WTC11 (cell line): ENCODE results near the gene CELF1. TPM values are rescaled to one million over a fixed set of nuclear protein-coding genes. Genes with fewer than 3 reads are reported as not detected.

Experiments
- ATAC-seq: fragments of 200-7000 bp; cut with Tn5 transposase; 2 replicates; pipeline ENCODE4 v1.10.0; 2021; ENCODE audit warnings: mild to moderate bottlenecking, moderate library complexity
- CTCF ChIA-PET: fragments of 300-600 bp; sonication (Branson Sonifier 250); formaldehyde crosslinking; loops from one replicate; lab custom pipeline; 2021; ENCODE audit warnings: antibody characterized with exemption; lab: Charles Lee
- POLR2A ChIA-PET: fragments of 350-600 bp; sonication (Branson Sonifier 250); formaldehyde crosslinking; loops from one replicate; lab custom pipeline; 2021; ENCODE audit warnings: antibody characterized with exemption; lab: Charles Lee
- DNase-seq: peaks from one replicate; pipeline ENCODE4 v3.0.0; 2021; ENCODE audit warnings: low spot score
- H3K27ac Mint-ChIP-seq: 2 replicates; pipeline ENCODE4 v1.8.0; 2021; ENCODE audit warnings: mixed read lengths
- H3K27me3 Mint-ChIP-seq: 2 replicates; pipeline ENCODE4 v1.8.0; 2021; ENCODE audit warnings: low read depth, mild to moderate bottlenecking, moderate library complexity, mixed read lengths
- H3K36me3 Mint-ChIP-seq: 2 replicates; pipeline ENCODE4 v1.8.0; 2021; ENCODE audit warnings: mixed read lengths
- H3K4me1 Mint-ChIP-seq: 2 replicates; pipeline ENCODE4 v1.8.0; 2022; ENCODE audit warnings: mixed read lengths
- H3K4me3 Mint-ChIP-seq: 2 replicates; pipeline ENCODE4 v1.8.0; 2021; ENCODE audit warnings: mild to moderate bottlenecking, moderate library complexity, mixed read lengths
- H3K9me3 Mint-ChIP-seq: 2 replicates; pipeline ENCODE4 v1.8.0; 2021; ENCODE audit warnings: mixed read lengths
- AFF4 ChIP-seq: sonication (generic); formaldehyde crosslinking; IDR thresholded peaks from 2 replicates; pipeline ENCODE4 v1.8.1; 2023; ENCODE audit warnings: mild to moderate bottlenecking, missing genetic modification reagents, borderline replicate concordance
- AR ChIP-seq: fragments of 250-450 bp; sonication (Bioruptor Pico); IDR thresholded peaks from 2 replicates; pipeline ENCODE4 v1.9.0; 2021; ENCODE audit warnings: mild to moderate bottlenecking
- CBFB ChIP-seq: sonication (generic); formaldehyde crosslinking; IDR thresholded peaks from 2 replicates; pipeline ENCODE4 v1.8.1; 2022; ENCODE audit warnings: mild to moderate bottlenecking, low read depth, missing genetic modification reagents
- CTCF ChIP-seq: fragments of 200-600 bp; IDR thresholded peaks from 2 replicates; pipeline ENCODE4 v1.8.0; 2022; ENCODE audit warnings: antibody characterized with exemption
- E2F5 ChIP-seq: sonication (generic); formaldehyde crosslinking; IDR thresholded peaks from 2 replicates; pipeline ENCODE4 v1.8.1; 2022; ENCODE audit warnings: mild to moderate bottlenecking, moderate library complexity, missing genetic modification reagents
- ELF4 ChIP-seq: sonication (generic); formaldehyde crosslinking; IDR thresholded peaks from 2 replicates; pipeline ENCODE4 v1.8.1; 2022; ENCODE audit warnings: low read depth, mild to moderate bottlenecking, moderate library complexity, missing genetic modification reagents
- EMX1 ChIP-seq: fragments of 250-450 bp; sonication (Bioruptor Pico); IDR thresholded peaks from 2 replicates; pipeline ENCODE4 v1.8.0; 2021; ENCODE audit warnings: mild to moderate bottlenecking
- NFATC4 ChIP-seq: fragments of 250-450 bp; sonication (Bioruptor Pico); IDR thresholded peaks from 2 replicates; pipeline ENCODE4 v1.9.0; 2021; ENCODE audit warnings: mild to moderate bottlenecking
- OVOL2 ChIP-seq: fragments of 250-450 bp; sonication (Bioruptor Pico); IDR thresholded peaks from 2 replicates; pipeline ENCODE4 v1.9.0; 2021; ENCODE audit warnings: mild to moderate bottlenecking, borderline replicate concordance
- TP53 ChIP-seq: sonication (generic); formaldehyde crosslinking; IDR thresholded peaks from 2 replicates; pipeline ENCODE4 v1.8.1; 2023; ENCODE audit warnings: mild to moderate bottlenecking, missing genetic modification reagents
- ZNF121 ChIP-seq: sonication (generic); formaldehyde crosslinking; IDR thresholded peaks from 2 replicates; pipeline ENCODE4 v1.8.0; 2023; ENCODE audit warnings: missing genetic modification reagents
- total RNA-seq: library from RNA; stranded (reverse); gene quantifications from 3 replicates; pipeline ENCODE4 v1.2.3, GENCODE V29; 2021

Gene CELF1
- total RNA-seq, 1 experiment from 2014 or later: 177 TPM

- no peak for TF ChIP-seq AFF4 (CRISPR knock-in tag)
- no peak for TF ChIP-seq CBFB
- TF ChIP-seq EMX1 (CRISPR knock-in tag): no peak
- no peak for TF ChIP-seq AR (CRISPR knock-in tag)
- no peak for TF ChIP-seq TP53 (CRISPR knock-in tag)
- TF ChIP-seq E2F5 (CRISPR knock-in tag): no peak
- TF ChIP-seq CTCF: no peak
Observed at GRCh38 chr11:47511917-47512316, 41.0 kb downstream of the CELF1 start (continued).

- no peak for DNase-seq
- CTCF ChIA-PET: interaction anchor here (1.0 to 1.4 kb wide), 2 partner anchors 43 to 107 kb away, joined by 3 to 5 read pairs; partner anchors contain the start of gene CELF1
- H3K9me3 Mint-ChIP-seq: no peaks in the 10 kb centered on the region
- peaks cover 3% of the 10 kb centered on the region; the same call in 1 of the 2 replicates for H3K36me3 Mint-ChIP-seq
- ATAC-seq: no peak
- H3K4me1 Mint-ChIP-seq: peaks cover 72% of the 10 kb centered on the region
- no peak overlapping the region for H3K4me3 Mint-ChIP-seq
- H3K27me3 Mint-ChIP-seq: no peaks in the 10 kb centered on the region
- POLR2A ChIA-PET: interaction anchor here (1.0 kb wide), 1 partner anchor 8 kb away, joined by 3 read pairs; no protein-coding TSS in a partner anchor
- TF ChIP-seq ELF4 (CRISPR knock-in tag) (no peak), AFF4 (CRISPR knock-in tag) (no peak), NFATC4 (CRISPR knock-in tag) (no peak), OVOL2 (CRISPR knock-in tag) (no peak), ZNF121 (CRISPR knock-in tag) (peak; percentile 85)
- peak overlapping the region; percentile 94 for H3K27ac Mint-ChIP-seq
Observed at GRCh38 chr11:47510209-47510608, 42.7 kb downstream of the CELF1 start.
